ENCODE measurements around the gene UNK. TPM values are rescaled to one million over a fixed set of nuclear protein-coding genes. Genes with fewer than 3 reads are reported as not detected.

Gene UNK
- total and polyA plus RNA-seq, 9 of the 15 experiments (the other 6 are each of a cell fraction or from before 2014, with no cell fraction given), result 12.8 to 38.6 (median 24.8) TPM

- TF ChIP-seq CREB1 (IDR thresholded peaks at IDR 0.05), result peak; percentile 94
- TF ChIP-seq CREB1 (CRISPR knock-in tag; IDR thresholded peaks at IDR 0.05), result no peak; the same call in 1 of the 2 replicates
- no peak; the same call in 1 of the 2 replicates for TF ChIP-seq ZBTB43 (CRISPR knock-in tag; IDR thresholded peaks at IDR 0.05)
- TF ChIP-seq ATF4 (CRISPR knock-in tag; IDR thresholded peaks at IDR 0.05), result 0 out of 2 replicates have a peak, but pooled peaks have one; percentile 29
- no peak for TF ChIP-seq KDM5B (IDR thresholded peaks at IDR 0.05; ENCODE audit: insufficient replicate concordance, low read depth, low read length)
- TF ChIP-seq CC2D1A (IDR thresholded peaks at IDR 0.05), result no peak
- no peak for TF ChIP-seq TCF3 (CRISPR knock-in tag; IDR thresholded peaks at IDR 0.05)
- TF ChIP-seq DPF2 (IDR thresholded peaks at IDR 0.05), result no peak
- TF ChIP-seq STAT5B (CRISPR knock-in tag; IDR thresholded peaks at IDR 0.05), result no peak
- TF ChIP-seq RREB1 (CRISPR knock-in tag; IDR thresholded peaks at IDR 0.05), result no peak
- TF ChIP-seq NUFIP1 (IDR thresholded peaks at IDR 0.05; ENCODE audit: partially characterized antibody), result no peak
- peak; percentile 51; the same call in 1 of the 2 replicates for TF ChIP-seq MEF2D (tag; conservative IDR thresholded peaks at IDR 0.05; ENCODE audit: low read depth)
- TF ChIP-seq ZNF146 (CRISPR knock-in tag; IDR thresholded peaks at IDR 0.05; ENCODE audit: unreplicated experiment), result no peak
- TF ChIP-seq FOSL1 (tag; conservative IDR thresholded peaks at IDR 0.05), result no peak
- no peak for TF ChIP-seq U2AF1 (optimal IDR thresholded peaks at IDR 0.05; ENCODE audit: low read depth, low read length)
- peak; percentile 74 for TF ChIP-seq BACH1 (tag; IDR thresholded peaks at IDR 0.05)
- TF ChIP-seq MYNN (IDR thresholded peaks at IDR 0.05), result no peak
- TF ChIP-seq MYNN (CRISPR knock-in tag; IDR thresholded peaks at IDR 0.05), result no peak
- TF ChIP-seq SMC3 (conservative IDR thresholded peaks at IDR 0.05; ENCODE audit: insufficient read depth, low read depth, low read length), result no peak
- TF ChIP-seq SNIP1 (IDR thresholded peaks at IDR 0.05; ENCODE audit: low read depth), result no peak
- no peak for TF ChIP-seq U2AF2 (optimal IDR thresholded peaks at IDR 0.05; ENCODE audit: low read depth, low read length)
- no peak for TF ChIP-seq PHB (CRISPR knock-in tag; IDR thresholded peaks at IDR 0.05)
- TF ChIP-seq TBP (optimal IDR thresholded peaks at IDR 0.05; ENCODE audit: low read depth, low read length), result no peak
- peak; percentile 75 for TF ChIP-seq FIP1L1 (IDR thresholded peaks at IDR 0.05; ENCODE audit: low read depth, low read length, poor library complexity, severe bottlenecking)
These were observed at the start of gene UNK (continued) for GRCh38 chr17:75784473-75785015.
